NCI-H524 (cell line): ENCODE measurements around the gene GLYR1.

Experiments used
- DNase-seq, 2 experiments: peaks; one replicate each; lab custom pipeline; 2025; lab: John Stamatoyannopoulos, UW

Gene GLYR1

GRCh38 chr16:4763791-4764190 is 83.3 kb downstream of the GLYR1 start:
- DNase-seq: peak in 1 of 2 experiments; percentile 29

GRCh38 chr16:4762205-4762604 is 84.9 kb downstream of the GLYR1 start:
- no peak for DNase-seq

DNA sequence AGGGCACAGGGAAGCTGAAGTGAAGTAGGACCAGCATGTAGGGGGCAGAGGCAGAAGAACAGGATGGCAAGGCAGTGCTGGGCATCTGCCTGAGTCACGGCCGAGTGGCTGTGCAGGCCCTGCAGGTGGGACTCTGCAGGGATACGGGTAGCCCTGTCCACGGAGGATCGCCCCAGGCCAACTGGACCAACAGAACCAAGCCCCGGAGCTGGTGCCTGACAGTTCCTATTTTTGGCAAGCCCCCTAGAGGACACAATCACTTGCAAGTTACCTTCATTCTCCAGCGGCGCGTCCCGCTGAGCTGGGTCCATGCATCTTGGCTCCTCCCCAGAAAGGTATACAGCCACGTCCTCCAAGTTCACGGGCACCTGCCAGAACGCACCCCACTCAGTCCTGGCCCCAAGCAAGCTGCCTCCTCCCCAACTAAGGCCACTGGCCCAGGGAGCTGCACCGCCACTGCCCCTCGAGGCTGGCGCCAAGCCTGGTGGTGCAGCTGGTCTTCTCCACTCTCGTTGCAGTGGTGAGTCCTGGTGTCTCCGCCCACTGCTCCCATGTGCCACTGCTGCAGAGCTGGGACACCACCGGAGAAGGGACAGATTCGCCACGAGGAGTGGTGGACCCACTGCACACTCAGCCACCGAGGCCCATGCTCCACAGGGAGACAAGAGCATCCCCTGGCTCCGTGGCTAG is 86.7 kb downstream of the GLYR1 start:
- no peak for DNase-seq

GRCh38 chr16:4755687-4756086 is 91.4 kb downstream of the GLYR1 start:
- DNase-seq: no peak

DNA sequence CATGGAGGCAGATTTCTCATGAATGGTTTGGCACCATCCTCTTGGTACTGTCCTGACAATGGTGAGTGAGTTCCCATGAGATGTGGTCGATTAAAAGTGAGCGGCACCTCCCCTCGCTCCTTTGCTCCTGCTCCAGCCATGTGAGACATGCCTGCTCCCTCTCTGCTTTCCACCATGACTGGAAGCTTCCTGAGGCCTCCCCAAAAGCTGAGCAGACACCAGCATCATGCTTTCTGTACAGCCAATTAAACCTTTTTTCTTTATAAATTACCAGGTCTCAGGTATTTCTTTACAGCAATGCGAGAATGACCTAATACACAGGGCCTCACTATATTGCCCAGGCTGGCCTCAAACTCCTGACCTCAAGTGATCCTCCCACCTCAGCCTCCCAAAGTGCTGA is 92.2 kb downstream of the GLYR1 start:
- DNase-seq: no peak

- no peak for DNase-seq
Measured at GRCh38 chr16:4753227-4753626, 93.9 kb downstream of the GLYR1 start.
